GM12892 (cell line): ENCODE measurements around the gene RPS24.
A peak's percentile ranks its signal among the peaks of the same experiment; 100 is the strongest.

Source experiments
- POLR2A ChIP-seq: IDR thresholded peaks from 2 replicates; pipeline ENCODE4 v1.6.1; 2011; ENCODE audit warnings: low read depth, low read length, control low read depth
- POLR2AphosphoS5 ChIP-seq: IDR thresholded peaks from 2 replicates; pipeline ENCODE4 v1.6.1; 2011; ENCODE audit warnings: low read depth, low read length, control low read depth
- TAF1 ChIP-seq: IDR thresholded peaks from 2 replicates; pipeline ENCODE4 v1.6.1; 2011; ENCODE audit warnings: low read depth, mild to moderate bottlenecking, control low read depth, low read length, borderline replicate concordance

GRCh38 chr10:78041170-78042057 lies 7.8 kb downstream of the RPS24 start:
- TF ChIP-seq POLR2A, result peak; percentile 68; the same call in 1 of the 2 replicates
- no peak for TF ChIP-seq TAF1
- peak; percentile 92; the same call in 1 of the 2 replicates for TF ChIP-seq POLR2AphosphoS5
